Upper lobe of left lung (tissue), 4 donors: ENCODE results near the gene CCDC124.

Source experiments
- CTCF ChIP-seq, 6 experiments: fragments of 450-650 bp in 4 of 6; fragments of 200-600 bp in 2 of 6; sonication (generic) in 2 of 6; IDR thresholded peaks; one replicate each; pipeline ENCODE4 v1.5.1; 2016 to 2019; ENCODE audit warnings: antibody characterized with exemption in 6 of 6
- EP300 ChIP-seq, 4 donors: sonication (generic); formaldehyde crosslinking; IDR thresholded peaks; one replicate each; pipeline ENCODE4 v1.5.1; 2017; ENCODE audit warnings: antibody characterized with exemption in 4 of 4, control low read depth in 2 of 4
- POLR2A ChIP-seq, 4 donors: fragments of 450-650 bp; IDR thresholded peaks; one replicate each; pipeline ENCODE4 v1.5.1; 2016 to 2017; ENCODE audit warnings: antibody characterized with exemption in 4 of 4, mild to moderate bottlenecking in 2 of 4

- no peak for TF ChIP-seq EP300 (IDR thresholded peaks at IDR 0.05)
- no peak for TF ChIP-seq CTCF (IDR thresholded peaks at IDR 0.05)
- TF ChIP-seq POLR2A (IDR thresholded peaks at IDR 0.05), result no peak
Measured at GRCh38 chr19:17974551-17974950, 41.7 kb downstream of the CCDC124 start.
